NCI-H1105 (cell line): ENCODE measurements around the gene IKBIP.
"Not testable (repeated sequence)": the region's sequence is repeated elsewhere in the genome, so short reads cannot be mapped to it uniquely, and the experiment has no call there.

Experiments
- DNase-seq: peaks from one replicate; lab custom pipeline; 2025; lab: John Stamatoyannopoulos, UW

The IKBIP gene

DNA sequence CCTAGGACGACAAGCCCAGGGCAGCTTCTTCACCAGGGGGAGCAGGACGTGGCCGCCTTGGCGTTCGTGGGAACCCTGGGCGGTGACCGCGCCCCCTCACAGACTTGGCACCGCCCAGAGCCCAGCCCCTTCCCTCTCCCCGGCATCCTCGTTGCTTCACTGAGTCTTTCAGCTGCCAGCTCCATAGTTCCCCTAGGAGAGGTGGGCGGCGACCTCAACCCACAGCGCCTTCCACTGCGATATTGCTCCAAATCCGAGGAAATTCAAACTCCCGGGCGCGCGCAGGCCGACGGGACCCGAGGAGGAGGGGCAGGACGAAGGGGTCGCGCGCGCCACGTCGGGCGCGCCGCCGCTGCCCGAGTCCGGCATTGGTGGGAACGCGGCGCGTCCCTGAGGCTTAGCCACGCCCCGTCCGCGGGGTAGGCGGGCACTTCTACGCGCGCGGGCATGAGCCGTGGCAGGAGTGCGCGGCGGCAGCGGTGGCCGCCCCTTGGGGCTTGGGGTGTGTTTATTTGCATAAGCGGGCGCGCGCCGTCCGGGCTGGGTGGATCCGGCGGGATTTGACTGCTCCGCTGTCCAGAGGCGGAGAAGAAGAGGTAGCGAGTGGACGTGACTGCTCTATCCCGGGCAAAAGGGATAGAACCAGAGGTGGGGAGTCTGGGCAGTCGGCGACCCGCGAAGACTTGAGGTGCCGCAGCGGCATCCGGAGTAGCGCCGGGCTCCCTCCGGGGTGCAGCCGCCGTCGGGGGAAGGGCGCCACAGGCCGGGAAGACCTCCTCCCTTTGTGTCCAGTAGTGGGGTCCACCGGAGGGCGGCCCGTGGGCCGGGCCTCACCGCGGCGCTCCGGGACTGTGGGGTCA is at the start of gene IKBIP, which contains the start of gene APAF1:
Gene IKBIP, minus strand, starts transcription at position 77 of the 860 bp plus-strand sequence. CDS start 87 bp downstream, outside the sequence.
Gene APAF1, plus strand, starts transcription at position 579 of the 860 bp plus-strand sequence. CDS start 3,070 bp downstream, outside the sequence.
- peak; percentile 95 for DNase-seq

DNA sequence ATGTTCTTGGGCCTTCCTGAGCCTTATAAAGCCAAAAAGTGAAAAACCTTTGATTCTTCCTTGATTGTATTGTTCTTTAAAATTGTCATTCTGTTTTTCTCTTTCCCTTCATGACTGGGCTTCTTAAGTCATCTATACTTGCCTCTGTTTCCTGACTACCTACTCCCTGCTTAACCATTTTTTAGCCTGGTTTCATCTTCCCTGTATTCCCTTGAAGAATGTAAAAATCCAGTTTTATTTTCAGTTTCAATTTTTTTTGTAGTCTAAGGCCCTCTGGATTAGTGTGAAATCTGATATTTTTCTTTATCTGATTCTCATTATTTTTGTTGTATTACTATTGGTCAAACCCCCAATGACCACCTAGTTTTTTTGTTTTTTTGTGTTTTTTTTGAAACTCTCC is 46.8 kb upstream of the IKBIP start:
- no peak for DNase-seq

GRCh38 chr12:98686603-98687002 is 42.0 kb upstream of the IKBIP start:
- no peak for DNase-seq

DNA sequence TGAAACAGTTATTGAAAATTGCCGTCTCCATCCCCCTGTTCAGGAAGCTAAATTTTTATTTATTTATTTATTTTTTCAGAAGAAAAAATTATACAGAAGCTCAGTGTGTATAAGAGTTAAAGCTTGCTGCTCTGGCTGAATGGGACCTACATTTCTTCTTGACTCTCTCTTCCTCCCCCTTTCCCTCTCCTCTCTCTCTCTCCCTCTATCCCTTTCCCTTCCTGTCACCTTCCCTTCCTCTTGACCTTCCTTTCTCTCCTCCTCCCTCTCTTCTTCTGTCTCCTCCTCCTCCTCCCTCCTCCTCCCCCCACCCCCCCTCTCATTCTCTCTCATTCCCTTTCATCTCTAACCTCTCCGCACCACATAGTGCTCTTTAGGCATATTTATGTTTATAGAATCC is 39.6 kb upstream of the IKBIP start:
- no peak for DNase-seq

DNA sequence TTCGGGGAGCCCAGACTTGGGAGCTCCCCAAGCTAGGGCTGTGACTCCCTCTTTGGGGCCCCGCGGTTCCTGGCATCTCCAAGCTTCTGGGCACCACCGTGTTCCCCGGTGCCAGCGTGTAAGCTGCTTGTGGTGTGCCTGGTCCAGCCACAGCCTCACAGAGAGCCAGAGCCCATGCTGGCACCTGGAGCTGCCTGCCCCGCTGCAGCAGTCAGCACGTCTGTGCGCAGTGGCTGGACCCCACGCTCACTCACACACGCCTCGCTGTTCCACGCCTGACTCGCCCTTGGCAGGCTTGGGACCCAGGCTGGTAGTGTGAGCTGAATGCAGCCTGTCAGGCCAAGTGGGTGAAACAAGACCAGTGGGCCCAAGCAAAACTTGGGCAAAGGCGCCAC is 35.0 kb upstream of the IKBIP start:
- DNase-seq: no peak

DNA sequence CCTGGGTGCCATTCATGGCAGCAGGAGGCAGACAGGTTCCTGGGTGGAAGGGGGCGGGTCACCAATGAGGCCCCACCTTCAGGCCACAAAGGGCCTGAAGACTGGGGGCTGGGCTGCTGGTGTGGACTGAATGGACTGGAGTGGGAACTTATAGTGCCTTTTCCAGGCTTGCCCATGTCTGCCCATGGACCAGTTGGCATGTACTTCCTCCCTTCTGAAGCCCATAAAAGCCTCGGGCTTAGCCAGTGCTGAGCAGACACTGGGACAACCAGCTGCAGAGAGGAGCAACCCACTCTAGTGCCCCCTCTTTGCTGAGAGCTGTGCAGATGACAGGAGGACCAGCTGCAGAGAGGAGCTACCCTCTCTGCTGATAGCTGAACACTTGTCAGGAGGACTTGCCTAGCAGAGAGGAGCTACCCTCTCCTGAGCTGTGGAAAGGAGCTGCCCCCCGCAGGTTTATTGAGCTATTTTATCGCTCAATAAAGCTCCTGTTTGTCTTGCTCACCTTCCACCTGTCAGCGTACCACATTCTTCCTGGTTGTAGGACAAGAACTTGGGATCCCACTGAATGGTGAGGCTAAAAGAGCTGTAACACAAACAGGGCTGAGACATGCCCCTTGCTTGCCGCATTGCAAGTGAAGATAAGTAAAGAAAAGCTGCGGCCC is 34.5 kb upstream of the IKBIP start:
- DNase-seq: no peak

- no peak for DNase-seq
These were observed 33.8 kb upstream of the IKBIP start for GRCh38 chr12:98678236-98678945.

- no peak for DNase-seq
These were observed 30.3 kb upstream of the IKBIP start for GRCh38 chr12:98674841-98675240.

GRCh38 chr12:98671459-98671858 is 26.9 kb upstream of the IKBIP start:
- DNase-seq: no peak

- DNase-seq: no peak
These were observed 25.2 kb upstream of the IKBIP start for GRCh38 chr12:98669751-98670150.

GRCh38 chr12:98660521-98660920 is 15.9 kb upstream of the IKBIP start:
- DNase-seq: no peak

- no peak for DNase-seq
These were observed 11.9 kb upstream of the IKBIP start for GRCh38 chr12:98656289-98657101.

- DNase-seq: peak; percentile 19
These were observed 9.4 kb upstream of the IKBIP start for GRCh38 chr12:98653866-98654493.

DNA sequence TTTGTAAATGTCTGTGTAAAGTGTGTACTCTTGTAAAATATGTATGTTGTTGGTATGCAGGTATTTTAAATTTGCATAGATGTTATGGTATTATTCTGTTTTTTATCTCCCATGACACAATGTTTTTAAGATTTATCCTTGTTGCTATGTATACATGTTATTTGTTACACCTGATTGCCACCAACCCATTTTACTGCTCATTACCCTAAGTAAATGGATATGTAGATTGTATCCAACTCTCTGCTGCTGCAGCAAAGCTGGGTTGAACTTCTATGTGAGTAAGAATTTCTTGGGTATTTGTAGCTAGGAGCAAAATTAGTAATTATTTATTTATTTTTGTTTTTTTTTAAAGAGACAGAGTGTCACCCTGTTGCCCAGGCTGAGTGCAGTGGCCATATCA is 6.7 kb upstream of the IKBIP start:
- no peak for DNase-seq

DNA sequence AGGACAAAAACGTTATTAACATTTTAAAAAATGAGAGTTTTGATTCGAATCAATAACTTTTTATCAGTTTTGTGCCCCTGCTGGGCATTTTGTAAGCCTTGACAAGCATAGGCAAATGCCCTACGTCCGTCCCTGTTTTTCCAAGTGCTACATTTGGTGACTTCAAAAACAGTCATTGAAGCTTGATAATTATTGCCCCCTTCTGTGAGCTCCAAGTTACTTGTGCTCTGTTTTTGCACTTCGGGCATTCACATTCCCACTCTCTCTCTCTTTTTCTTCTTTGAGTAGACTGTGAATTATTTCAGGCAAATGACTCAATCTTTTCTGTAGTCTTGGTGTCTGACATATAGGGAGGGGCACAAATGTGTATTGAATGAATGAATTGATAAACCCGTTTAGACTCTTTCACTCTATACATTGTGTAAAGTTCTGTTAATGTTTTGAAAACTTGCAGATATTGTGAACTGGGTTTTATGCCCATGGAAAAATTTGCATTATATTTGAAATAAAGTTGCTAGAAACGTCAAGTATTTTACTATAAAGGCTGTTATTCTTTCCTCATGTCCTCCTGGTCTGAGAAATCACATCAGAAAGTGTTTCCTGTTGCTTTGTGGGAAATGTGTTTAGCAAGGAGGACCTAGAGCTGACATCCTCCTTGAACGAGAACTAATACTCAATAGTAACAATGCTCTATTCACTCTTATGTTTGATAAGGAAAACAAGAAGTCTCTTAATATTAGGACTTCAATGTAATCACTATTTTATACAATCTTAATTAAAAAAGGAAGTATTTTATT is 1.9 kb upstream of the IKBIP start:
- no peak for DNase-seq

DNA sequence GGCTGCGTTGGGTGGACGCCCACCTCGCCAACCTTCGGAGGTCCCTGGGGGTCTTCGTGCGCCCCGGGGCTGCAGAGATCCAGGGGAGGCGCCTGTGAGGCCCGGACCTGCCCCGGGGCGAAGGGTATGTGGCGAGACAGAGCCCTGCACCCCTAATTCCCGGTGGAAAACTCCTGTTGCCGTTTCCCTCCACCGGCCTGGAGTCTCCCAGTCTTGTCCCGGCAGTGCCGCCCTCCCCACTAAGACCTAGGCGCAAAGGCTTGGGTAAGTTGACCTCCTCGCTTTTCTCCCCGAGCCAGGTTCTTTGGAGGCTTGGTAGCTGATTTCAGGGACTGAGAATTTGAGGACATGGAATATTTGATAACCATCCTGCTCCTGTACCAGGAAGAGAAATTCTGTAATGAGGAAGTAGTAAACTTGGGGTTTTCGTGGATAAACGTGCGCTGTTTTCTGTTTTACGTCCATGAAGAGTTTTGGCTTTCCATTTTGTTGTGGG is 1.0 kb upstream of the IKBIP start:
- DNase-seq: peak; percentile 10

GRCh38 chr12:98644433-98644711 is 216 bp downstream of the IKBIP start:
- peak; percentile 72 for DNase-seq

DNA sequence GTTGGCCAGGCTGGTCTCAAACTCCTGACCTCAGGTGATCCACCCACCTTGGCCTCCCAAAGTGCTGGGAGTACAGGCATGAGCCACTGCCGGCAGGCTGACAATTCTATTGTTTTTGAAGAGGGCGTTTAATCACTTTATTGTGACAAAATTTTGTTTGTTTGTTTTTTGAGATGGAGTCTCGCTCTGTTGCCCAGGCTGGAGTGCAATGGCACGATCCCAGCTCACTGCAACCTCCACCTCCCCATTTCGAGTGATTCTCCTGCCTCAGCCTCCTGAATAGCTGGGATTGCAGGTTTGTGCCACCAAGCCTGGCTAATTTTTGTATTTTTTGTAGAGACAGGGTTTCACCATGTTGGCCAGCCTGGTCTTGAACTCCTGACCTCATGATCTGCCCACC is 1.8 kb downstream of the IKBIP start:
- not testable (repeated sequence) for DNase-seq

DNA sequence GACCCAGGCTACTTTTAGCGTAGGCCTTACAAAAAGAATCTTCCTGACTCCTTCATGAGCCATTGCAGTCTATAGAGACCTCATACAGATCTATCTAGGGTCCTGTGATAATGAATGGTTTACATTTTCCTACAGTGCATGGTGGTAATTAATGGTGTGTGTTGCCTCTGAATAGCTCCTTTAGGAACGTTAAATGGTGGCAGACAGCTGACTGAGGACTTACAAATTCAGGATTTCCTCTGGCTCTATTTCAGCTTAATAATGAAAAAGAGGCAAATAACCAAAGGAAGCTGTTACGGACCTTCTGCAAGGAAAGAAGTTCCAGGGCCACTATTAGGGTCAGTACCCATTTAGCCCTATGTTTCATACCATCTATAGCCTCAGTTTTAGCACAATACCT is 5.1 kb downstream of the IKBIP start:
- no peak for DNase-seq

- no peak for DNase-seq
These were observed 6.6 kb downstream of the IKBIP start for GRCh38 chr12:98638009-98638408.

- DNase-seq: no peak
These were observed 7.5 kb downstream of the IKBIP start for GRCh38 chr12:98637068-98637467.
